GM21786 (cell line): Measurements from ENCODE around the gene RASL10A.
"Not testable (repeated sequence)": the region's sequence is repeated elsewhere in the genome, so short reads cannot be mapped to it uniquely, and the experiment has no call there.

Experiments used
- ATAC-seq: cut with Tn5 transposase; IDR thresholded peaks from one replicate; pipeline ENCODE4 v1.9.1; 2021; ENCODE audit not compliant: unreplicated experiment

The RASL10A gene

GRCh38 chr22:29315286-29316140 lies at the start of gene RASL10A:
Gene RASL10A, minus strand, starts transcription at chr22:29315697. Its CDS starts 451 bp downstream, at chr22:29315246.
- ATAC-seq = no peak

- ATAC-seq = no peak
These were observed 44.0 kb upstream of the RASL10A start for GRCh38 chr22:29359469-29359868.

GRCh38 chr22:29357193-29357890 lies 41.8 kb upstream of the RASL10A start:
- not testable (repeated sequence) for ATAC-seq

- ATAC-seq = no peak
These were observed 38.4 kb upstream of the RASL10A start for GRCh38 chr22:29353860-29354259.

GRCh38 chr22:29353286-29353685 lies 37.8 kb upstream of the RASL10A start:
- no peak for ATAC-seq

GRCh38 chr22:29352778-29353177 lies 37.3 kb upstream of the RASL10A start:
- ATAC-seq = no peak

- no peak for ATAC-seq
These were observed 36.4 kb upstream of the RASL10A start for GRCh38 chr22:29351891-29352290.

GRCh38 chr22:29351042-29351441 lies 35.5 kb upstream of the RASL10A start:
- ATAC-seq = no peak

- ATAC-seq = no peak
These were observed 33.5 kb upstream of the RASL10A start for GRCh38 chr22:29348956-29349355.

GRCh38 chr22:29348041-29348440 lies 32.5 kb upstream of the RASL10A start:
- ATAC-seq = no peak

GRCh38 chr22:29346659-29347058 lies 31.2 kb upstream of the RASL10A start:
- no peak for ATAC-seq

- no peak for ATAC-seq
These were observed 30.4 kb upstream of the RASL10A start for GRCh38 chr22:29345932-29346331.

- not testable (repeated sequence) for ATAC-seq
These were observed 29.4 kb upstream of the RASL10A start for GRCh38 chr22:29344889-29345288.

GRCh38 chr22:29344137-29344536 lies 28.6 kb upstream of the RASL10A start:
- no peak for ATAC-seq

GRCh38 chr22:29343313-29343805 lies 27.9 kb upstream of the RASL10A start:
- ATAC-seq = no peak

- no peak for ATAC-seq
These were observed 27.2 kb upstream of the RASL10A start for GRCh38 chr22:29342577-29343312.

- no peak for ATAC-seq
These were observed 26.7 kb upstream of the RASL10A start for GRCh38 chr22:29342177-29342576.

- no peak for ATAC-seq
These were observed 26.3 kb upstream of the RASL10A start for GRCh38 chr22:29341849-29342127.

- ATAC-seq = no peak
These were observed 25.8 kb upstream of the RASL10A start for GRCh38 chr22:29341056-29341848.

- no peak for ATAC-seq
These were observed 25.1 kb upstream of the RASL10A start for GRCh38 chr22:29340566-29340965.
